ENCODE measurements around the gene CIDEA.

The CIDEA gene

GRCh38 chr18:12245793-12246135 lies 8.4 kb upstream of the CIDEA start:
- Histone ChIP-seq H3K9ac (ENCODE audit: low read length) (no peak overlapping the region), H3K27ac (ENCODE audit: low read depth, low read length) (no peak overlapping the region), H3K9me3 (ENCODE audit: low read length) (no peaks in the 10 kb centered on the region), H3K4me1 (ENCODE audit: insufficient read depth, low read length) (no peaks in the 10 kb centered on the region), H3K27me3 (ENCODE audit: control insufficient read depth in 1 of 2, insufficient read depth in 2 of 2, low read length in 2 of 2) (peaks cover 0 to 4% of the 10 kb centered on the region in 2 donors), H3K4me3 (ENCODE audit: low read depth in 1 of 2, low read length in 2 of 2) (no peak overlapping the region), H3K36me3 (ENCODE audit: insufficient read depth, low read length) (no peaks in the 10 kb centered on the region)

GRCh38 chr18:12246849-12247808 lies 7.0 kb upstream of the CIDEA start:
- Histone ChIP-seq H3K27me3 (ENCODE audit: control insufficient read depth in 1 of 2, insufficient read depth in 2 of 2, low read length in 2 of 2) (peaks cover 0 to 4% of the 10 kb centered on the region in 2 donors), H3K4me3 (ENCODE audit: low read depth in 1 of 2, low read length in 2 of 2) (no peak overlapping the region), H3K36me3 (ENCODE audit: insufficient read depth, low read length) (no peaks in the 10 kb centered on the region), H3K27ac (ENCODE audit: low read depth, low read length) (no peak overlapping the region), H3K9me3 (ENCODE audit: low read length) (no peaks in the 10 kb centered on the region), H3K4me1 (ENCODE audit: insufficient read depth, low read length) (no peaks in the 10 kb centered on the region), H3K9ac (ENCODE audit: low read length) (no peak overlapping the region)

GRCh38 chr18:12247946-12248345 lies 6.2 kb upstream of the CIDEA start:
- Histone ChIP-seq H3K9me3 (ENCODE audit: low read length) (no peaks in the 10 kb centered on the region), H3K27me3 (ENCODE audit: control insufficient read depth in 1 of 2, insufficient read depth in 2 of 2, low read length in 2 of 2) (peaks cover 0 to 7% of the 10 kb centered on the region in 2 donors), H3K4me3 (ENCODE audit: low read depth in 1 of 2, low read length in 2 of 2) (no peak overlapping the region), H3K9ac (ENCODE audit: low read length) (no peak overlapping the region), H3K27ac (ENCODE audit: low read depth, low read length) (no peak overlapping the region), H3K4me1 (ENCODE audit: insufficient read depth, low read length) (no peaks in the 10 kb centered on the region), H3K36me3 (ENCODE audit: insufficient read depth, low read length) (no peaks in the 10 kb centered on the region)

- H3K27ac ChIP-seq (ENCODE audit: low read depth, low read length) = no peak overlapping the region
- no peak overlapping the region for H3K9ac ChIP-seq (ENCODE audit: low read length)
- no peaks in the 10 kb centered on the region for H3K36me3 ChIP-seq (ENCODE audit: insufficient read depth, low read length)
- no peaks in the 10 kb centered on the region for H3K4me1 ChIP-seq (ENCODE audit: insufficient read depth, low read length)
- H3K27me3 ChIP-seq (ENCODE audit: control insufficient read depth in 1 of 2, insufficient read depth in 2 of 2, low read length in 2 of 2) = peaks cover 0 to 19% of the 10 kb centered on the region in 2 donors
- H3K4me3 ChIP-seq (ENCODE audit: low read depth in 1 of 2, low read length in 2 of 2) = no peak overlapping the region
- H3K9me3 ChIP-seq (ENCODE audit: low read length) = no peaks in the 10 kb centered on the region
Measured at GRCh38 chr18:12248926-12249720, 5.0 kb upstream of the CIDEA start.

GRCh38 chr18:12251311-12251710 lies 2.9 kb upstream of the CIDEA start:
- H3K9ac ChIP-seq (ENCODE audit: low read length) = no peak overlapping the region
- H3K9me3 ChIP-seq (ENCODE audit: low read length) = no peaks in the 10 kb centered on the region
- no peak overlapping the region for H3K4me3 ChIP-seq (ENCODE audit: low read depth in 1 of 2, low read length in 2 of 2)
- H3K36me3 ChIP-seq (ENCODE audit: insufficient read depth, low read length) = no peaks in the 10 kb centered on the region
- peaks cover 4 to 31% of the 10 kb centered on the region in 2 donors for H3K27me3 ChIP-seq (ENCODE audit: control insufficient read depth in 1 of 2, insufficient read depth in 2 of 2, low read length in 2 of 2)
- no peak overlapping the region for H3K27ac ChIP-seq (ENCODE audit: low read depth, low read length)
- H3K4me1 ChIP-seq (ENCODE audit: insufficient read depth, low read length) = peaks cover 6% of the 10 kb centered on the region

GRCh38 chr18:12252061-12252460 lies 2.1 kb upstream of the CIDEA start:
- Histone ChIP-seq H3K27me3 (ENCODE audit: control insufficient read depth in 1 of 2, insufficient read depth in 2 of 2, low read length in 2 of 2) (peaks cover 4 to 31% of the 10 kb centered on the region in 2 donors), H3K9ac (ENCODE audit: low read length) (no peak overlapping the region), H3K4me1 (ENCODE audit: insufficient read depth, low read length) (peaks cover 6% of the 10 kb centered on the region), H3K9me3 (ENCODE audit: low read length) (no peaks in the 10 kb centered on the region), H3K27ac (ENCODE audit: low read depth, low read length) (no peak overlapping the region), H3K4me3 (ENCODE audit: low read depth in 1 of 2, low read length in 2 of 2) (no peak overlapping the region), H3K36me3 (ENCODE audit: insufficient read depth, low read length) (no peaks in the 10 kb centered on the region)

- Histone ChIP-seq H3K27me3 (ENCODE audit: control insufficient read depth in 1 of 2, insufficient read depth in 2 of 2, low read length in 2 of 2) (peaks cover 4 to 31% of the 10 kb centered on the region in 2 donors), H3K27ac (ENCODE audit: low read depth, low read length) (no peak overlapping the region), H3K9me3 (ENCODE audit: low read length) (no peaks in the 10 kb centered on the region), H3K36me3 (ENCODE audit: insufficient read depth, low read length) (no peaks in the 10 kb centered on the region), H3K4me1 (ENCODE audit: insufficient read depth, low read length) (peaks cover 6% of the 10 kb centered on the region), H3K4me3 (ENCODE audit: low read depth in 1 of 2, low read length in 2 of 2) (no peak overlapping the region), H3K9ac (ENCODE audit: low read length) (no peak overlapping the region)
Measured at GRCh38 chr18:12253027-12253426, 1.1 kb upstream of the CIDEA start.

GRCh38 chr18:12253663-12254135 lies 462 bp upstream of the CIDEA start:
- peak overlapping the region; percentile 53 to 58 for H3K4me3 ChIP-seq (ENCODE audit: low read depth in 1 of 2, low read length in 2 of 2)
- H3K27ac ChIP-seq (ENCODE audit: low read depth, low read length) = no peak overlapping the region
- H3K9ac ChIP-seq (ENCODE audit: low read length) = no peak overlapping the region
- peaks cover 4 to 31% of the 10 kb centered on the region in 2 donors for H3K27me3 ChIP-seq (ENCODE audit: control insufficient read depth in 1 of 2, insufficient read depth in 2 of 2, low read length in 2 of 2)
- H3K4me1 ChIP-seq (ENCODE audit: insufficient read depth, low read length) = peaks cover 6% of the 10 kb centered on the region
- H3K9me3 ChIP-seq (ENCODE audit: low read length) = no peaks in the 10 kb centered on the region
- H3K36me3 ChIP-seq (ENCODE audit: insufficient read depth, low read length) = no peaks in the 10 kb centered on the region

- H3K27ac ChIP-seq (ENCODE audit: low read depth, low read length) = no peak overlapping the region
- H3K36me3 ChIP-seq (ENCODE audit: insufficient read depth, low read length) = no peaks in the 10 kb centered on the region
- no peaks in the 10 kb centered on the region for H3K9me3 ChIP-seq (ENCODE audit: low read length)
- H3K27me3 ChIP-seq (ENCODE audit: control insufficient read depth in 1 of 2, insufficient read depth in 2 of 2, low read length in 2 of 2) = peaks cover 4 to 27% of the 10 kb centered on the region in 2 donors
- H3K9ac ChIP-seq (ENCODE audit: low read length) = no peak overlapping the region
- H3K4me3 ChIP-seq (ENCODE audit: low read depth in 1 of 2, low read length in 2 of 2) = peak overlapping the region in 1 of 2 donors; percentile 53
- H3K4me1 ChIP-seq (ENCODE audit: insufficient read depth, low read length) = peaks cover 6% of the 10 kb centered on the region
Measured at GRCh38 chr18:12254820-12255511, 805 bp downstream of the CIDEA start.

GRCh38 chr18:12255626-12256026 lies 1.5 kb downstream of the CIDEA start:
- H3K36me3 ChIP-seq (ENCODE audit: insufficient read depth, low read length) = no peaks in the 10 kb centered on the region
- H3K9me3 ChIP-seq (ENCODE audit: low read length) = no peaks in the 10 kb centered on the region
- no peak overlapping the region for H3K27ac ChIP-seq (ENCODE audit: low read depth, low read length)
- no peak overlapping the region for H3K9ac ChIP-seq (ENCODE audit: low read length)
- peaks cover 4 to 27% of the 10 kb centered on the region in 2 donors for H3K27me3 ChIP-seq (ENCODE audit: control insufficient read depth in 1 of 2, insufficient read depth in 2 of 2, low read length in 2 of 2)
- no peak overlapping the region for H3K4me3 ChIP-seq (ENCODE audit: low read depth in 1 of 2, low read length in 2 of 2)
- H3K4me1 ChIP-seq (ENCODE audit: insufficient read depth, low read length) = peaks cover 6% of the 10 kb centered on the region

- Histone ChIP-seq H3K27ac (ENCODE audit: low read depth, low read length) (no peak overlapping the region), H3K9ac (ENCODE audit: low read length) (no peak overlapping the region), H3K9me3 (ENCODE audit: low read length) (no peaks in the 10 kb centered on the region), H3K4me3 (ENCODE audit: low read depth in 1 of 2, low read length in 2 of 2) (no peak overlapping the region), H3K36me3 (ENCODE audit: insufficient read depth, low read length) (no peaks in the 10 kb centered on the region), H3K4me1 (ENCODE audit: insufficient read depth, low read length) (peaks cover 6% of the 10 kb centered on the region), H3K27me3 (ENCODE audit: control insufficient read depth in 1 of 2, insufficient read depth in 2 of 2, low read length in 2 of 2) (peaks cover 4 to 27% of the 10 kb centered on the region in 2 donors)
Measured at GRCh38 chr18:12256951-12257350, 2.8 kb downstream of the CIDEA start.
